CD4-positive, alpha-beta T cell treated with Interferon gamma for 1 hour (primary cell): ENCODE measurements around the gene EARS2.

Experiments
- DNase-seq: peaks from one replicate; pipeline ENCODE4 v3.0.0-alpha.2; 2020

EARS2 gene

DNA sequence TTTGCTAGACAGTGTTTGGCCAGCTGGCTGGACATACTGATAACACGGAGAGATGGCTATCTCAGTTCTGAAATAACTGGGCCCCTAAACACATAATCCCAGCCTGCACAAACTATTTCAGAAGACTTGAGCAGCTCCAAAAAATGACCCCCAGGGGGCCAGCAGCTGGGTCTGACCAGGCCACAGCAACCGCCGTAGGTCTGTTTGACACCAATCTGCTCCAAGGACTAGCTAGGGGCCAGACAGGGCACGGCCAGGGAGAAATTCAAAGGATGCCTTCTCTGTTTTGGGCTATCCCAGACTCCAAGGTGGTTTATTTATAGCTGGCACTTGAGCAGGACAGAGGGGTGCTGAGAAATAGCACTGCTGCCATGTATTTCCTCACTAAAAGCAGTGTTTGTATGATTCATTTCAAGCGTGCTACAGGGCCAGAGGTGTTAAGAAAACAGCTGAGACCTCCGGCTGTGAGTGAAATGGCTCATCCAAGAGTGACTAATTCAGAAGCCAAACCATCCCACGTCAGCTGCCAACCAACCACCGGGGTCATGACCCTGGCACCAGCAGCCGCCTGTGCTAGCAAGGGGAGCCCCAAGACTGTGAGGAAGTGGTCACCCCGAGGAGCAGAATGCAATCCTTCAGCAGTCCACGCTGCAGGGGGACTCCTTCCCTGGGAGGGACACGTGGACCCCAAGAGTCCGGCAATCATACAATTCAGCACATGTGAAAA is 52.5 kb downstream of the EARS2 start:
- DNase-seq = peak; percentile 77

DNA sequence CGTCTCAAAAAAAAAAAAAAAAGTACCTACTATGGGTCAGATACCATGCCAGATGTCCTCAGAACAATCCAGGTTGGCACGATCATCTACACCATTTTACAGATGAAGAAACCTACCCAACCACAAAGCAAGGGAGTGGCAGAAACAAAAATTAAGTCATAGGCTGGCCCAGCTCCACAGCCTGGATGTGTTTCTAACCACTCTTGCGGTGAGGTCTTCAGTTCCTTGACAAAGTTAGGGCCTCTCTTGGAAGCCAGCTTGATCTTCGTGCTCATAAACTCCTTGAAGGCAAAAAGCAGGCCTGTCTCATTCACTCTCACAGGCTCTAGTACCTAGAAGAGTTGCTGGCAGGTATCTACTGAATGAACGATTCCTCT is 53.1 kb downstream of the EARS2 start:
- DNase-seq = no peak

DNA sequence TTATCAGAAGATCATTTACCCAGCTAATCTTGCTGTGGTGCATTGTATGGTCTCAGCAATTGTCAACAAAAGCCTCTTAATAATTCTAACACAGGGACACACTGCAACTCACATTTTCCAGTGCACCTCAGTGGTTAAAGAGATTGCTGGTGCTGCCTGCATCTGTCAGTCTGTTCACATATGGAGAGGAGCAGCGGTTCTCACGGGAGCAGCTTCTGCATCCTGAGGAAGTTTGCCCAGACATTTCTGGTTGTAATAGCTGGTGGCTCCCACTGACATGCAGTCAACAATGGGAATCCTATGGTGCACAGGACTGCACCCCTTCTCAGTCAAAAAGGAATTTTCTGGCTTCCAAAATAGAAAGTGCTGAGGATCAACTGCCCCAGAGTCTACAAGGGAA is 54.7 kb downstream of the EARS2 start:
- no peak for DNase-seq

DNA sequence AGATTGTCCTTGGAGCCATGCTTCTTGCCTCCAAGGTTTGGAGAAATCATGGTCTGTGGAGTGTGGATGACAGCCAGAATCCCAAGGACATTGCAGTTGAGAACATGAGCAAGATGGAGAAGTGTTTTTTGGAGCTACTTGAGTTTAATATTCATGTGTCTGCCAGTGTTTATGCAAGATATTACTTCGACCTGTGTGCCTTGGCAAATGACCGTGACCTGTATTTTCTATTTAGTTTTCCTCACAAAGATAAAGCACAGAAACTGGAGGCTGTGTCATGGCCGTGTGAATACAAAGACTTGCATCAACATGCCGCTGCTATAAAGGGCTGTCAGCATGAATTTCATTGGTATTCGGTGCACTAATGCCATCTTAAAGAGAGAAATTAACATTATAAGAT is 55.9 kb downstream of the EARS2 start:
- DNase-seq = no peak

DNA sequence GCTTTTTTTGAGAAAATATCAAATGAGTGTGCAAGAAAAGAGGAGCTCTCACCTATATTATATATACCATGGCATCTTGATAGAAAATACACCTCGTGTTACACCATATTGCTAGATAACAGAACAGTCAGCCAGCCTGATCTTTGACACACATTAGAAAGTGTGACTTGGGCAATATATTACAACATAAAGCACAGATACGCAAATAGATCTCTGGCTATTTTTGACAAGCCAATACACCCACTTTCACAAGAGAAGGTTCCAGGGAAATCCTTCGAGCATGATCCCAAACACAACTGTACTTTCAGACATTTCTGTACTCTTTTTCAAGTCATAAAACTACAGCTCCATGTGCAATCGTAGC is 56.3 kb downstream of the EARS2 start:
- DNase-seq = no peak

DNA sequence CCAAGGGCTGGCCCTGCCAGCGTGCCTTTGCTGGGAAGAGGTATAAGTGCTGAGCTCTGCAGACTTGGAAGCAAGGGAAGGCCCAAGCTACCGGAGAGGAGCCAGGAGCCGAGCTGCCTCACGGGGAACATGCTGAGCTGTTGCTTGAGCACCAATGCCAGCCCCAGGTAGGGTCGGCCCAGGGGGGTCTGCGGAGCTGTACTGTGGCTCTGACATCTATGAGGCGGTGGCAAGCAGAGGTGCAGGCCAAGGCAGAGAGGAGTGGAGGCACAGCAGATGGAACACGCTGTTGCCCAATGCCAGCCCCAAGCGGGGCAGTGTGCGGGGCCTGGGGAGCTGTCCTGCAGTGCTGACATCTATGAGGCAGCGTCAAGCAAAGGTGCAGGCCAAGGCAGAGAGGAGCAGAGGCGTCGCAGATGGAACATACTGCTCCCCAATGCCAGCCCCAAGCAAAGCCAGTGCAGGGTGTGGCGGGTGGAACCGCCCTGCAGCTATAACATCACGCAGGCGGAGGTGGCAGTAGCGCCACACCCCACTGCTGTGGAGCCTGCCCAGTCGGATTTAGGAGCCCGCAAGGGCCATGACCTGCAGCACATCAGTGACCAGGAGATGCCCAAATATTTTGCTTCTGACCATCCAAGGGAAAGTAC is 56.8 kb downstream of the EARS2 start:
- no peak for DNase-seq

DNA sequence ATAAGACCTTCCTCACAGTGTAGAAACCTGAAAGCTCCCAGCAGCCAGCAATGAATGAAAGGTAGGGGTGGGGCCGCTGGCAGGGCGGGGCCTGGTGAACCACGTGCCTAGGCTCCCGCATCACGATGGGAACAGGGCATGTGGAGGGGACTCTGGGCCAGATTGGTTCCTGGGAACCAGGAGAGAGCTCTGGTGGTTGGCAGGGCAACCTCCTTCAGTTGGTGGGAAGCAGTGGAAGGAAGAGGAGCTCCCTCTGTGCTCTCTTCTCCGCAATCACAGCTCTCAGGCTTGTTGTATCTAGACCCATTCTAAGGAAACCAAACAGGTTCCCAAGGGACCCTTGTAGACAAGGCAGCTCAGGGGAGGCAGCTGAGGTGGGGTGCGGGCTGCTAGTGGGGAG is 57.3 kb downstream of the EARS2 start:
- no peak for DNase-seq

DNA sequence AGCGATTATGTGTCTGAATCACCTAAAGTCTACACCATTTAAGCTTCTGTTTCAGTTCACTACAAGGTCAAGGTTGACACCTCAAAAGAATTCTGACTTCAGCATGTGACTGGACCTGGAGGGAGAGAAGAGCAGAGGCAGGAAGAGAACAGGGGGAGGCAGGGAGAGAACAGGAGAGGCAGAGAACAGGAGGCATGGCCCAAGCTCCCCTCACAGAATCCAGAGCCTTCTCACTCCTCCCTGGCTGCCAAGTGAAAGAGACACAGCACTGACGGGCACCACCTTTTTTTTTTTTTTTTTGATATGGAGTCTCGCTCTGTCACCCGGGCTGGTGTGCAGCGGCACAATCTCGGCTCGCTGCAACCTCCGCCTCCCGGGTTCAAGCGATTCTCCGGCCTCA is 58.3 kb downstream of the EARS2 start:
- DNase-seq = no peak

DNA sequence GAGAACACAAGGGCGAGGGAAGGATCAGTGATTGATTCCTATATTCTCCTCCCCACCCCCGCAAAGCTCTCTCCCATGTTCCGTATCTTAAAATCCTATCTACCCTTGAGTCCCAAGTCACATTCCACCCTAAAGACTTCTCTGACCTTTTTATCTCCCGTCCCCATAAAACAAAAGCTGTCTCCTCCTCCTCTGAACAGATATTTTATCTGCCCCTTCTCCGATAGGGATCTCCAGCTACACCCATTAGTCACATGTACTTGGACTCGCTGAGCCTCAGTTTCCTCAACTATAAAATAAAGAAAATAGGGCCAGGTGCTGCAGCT is 59.6 kb downstream of the EARS2 start:
- no peak for DNase-seq

DNA sequence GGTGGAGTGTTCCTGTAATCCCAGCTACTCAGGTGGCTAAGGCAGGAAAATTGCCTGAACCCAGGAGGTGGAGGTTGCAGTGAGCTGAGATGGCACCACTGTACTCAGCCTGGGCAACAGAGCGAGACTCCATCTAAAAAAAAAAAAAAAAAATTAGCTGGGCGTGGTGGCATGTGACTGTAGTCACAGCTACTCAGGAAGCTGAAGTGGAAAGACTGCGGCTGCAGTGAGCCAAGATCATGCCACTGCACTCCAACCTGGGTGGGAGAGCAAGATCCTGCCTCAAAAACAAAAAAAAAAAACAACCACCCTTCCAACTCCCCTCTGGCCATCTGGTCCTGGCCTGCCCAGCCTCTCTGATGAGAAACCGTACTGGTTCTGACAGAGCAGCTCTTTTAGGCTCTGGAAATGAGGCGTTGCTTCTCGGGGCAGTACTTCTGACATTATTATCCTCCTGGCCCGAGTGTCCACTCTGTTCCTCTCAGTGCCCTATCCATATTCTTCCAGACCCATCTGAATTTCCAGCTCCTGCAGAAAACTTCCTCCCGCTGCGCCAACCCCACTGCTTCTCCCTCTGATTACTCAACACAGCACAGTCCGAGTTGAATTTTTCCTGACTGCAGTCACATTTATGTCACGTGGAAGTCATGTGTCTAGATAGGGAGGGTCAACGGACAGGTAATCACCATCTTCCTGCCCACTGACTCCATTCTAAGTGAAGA is 60.2 kb downstream of the EARS2 start:
- no peak for DNase-seq

DNA sequence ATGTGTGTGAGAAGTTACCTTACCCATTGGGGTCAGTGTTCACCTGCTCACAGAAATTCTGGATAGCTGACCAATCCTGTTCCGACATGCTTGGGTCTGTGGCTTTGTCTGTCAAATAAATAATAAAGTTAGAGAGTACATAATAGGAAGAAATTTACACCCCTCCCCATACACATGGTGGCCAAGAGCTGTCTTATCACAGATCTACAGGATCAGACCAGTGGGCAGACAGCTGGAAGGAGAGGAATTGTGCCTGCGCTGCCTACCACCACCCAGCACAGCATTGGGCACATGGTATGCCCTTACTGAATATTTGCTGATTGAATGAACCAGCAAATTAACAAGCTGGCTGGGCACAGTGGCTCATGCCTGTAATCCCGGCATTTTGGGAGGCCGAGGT is 61.5 kb downstream of the EARS2 start:
- no peak for DNase-seq

DNA sequence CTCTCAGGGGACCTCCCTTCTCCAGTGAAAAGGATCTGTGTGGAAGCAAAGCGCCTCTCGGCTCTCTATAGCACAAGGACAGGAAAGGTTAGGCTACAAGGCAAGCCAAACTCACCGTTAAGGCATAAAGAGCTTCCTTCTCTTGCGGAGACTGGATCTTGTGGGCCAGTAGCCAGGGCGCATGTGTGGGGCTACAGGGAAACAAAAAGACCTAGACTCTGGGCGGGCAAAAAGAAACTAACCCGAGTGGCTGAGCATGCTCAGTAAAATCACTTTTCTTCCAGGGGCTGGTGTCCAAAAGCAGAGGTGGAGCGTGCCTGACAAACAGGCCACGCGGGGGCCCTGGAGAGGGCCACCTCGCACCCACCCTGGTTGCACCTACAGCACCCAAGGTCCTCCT is 63.0 kb downstream of the EARS2 start:
- no peak for DNase-seq

DNA sequence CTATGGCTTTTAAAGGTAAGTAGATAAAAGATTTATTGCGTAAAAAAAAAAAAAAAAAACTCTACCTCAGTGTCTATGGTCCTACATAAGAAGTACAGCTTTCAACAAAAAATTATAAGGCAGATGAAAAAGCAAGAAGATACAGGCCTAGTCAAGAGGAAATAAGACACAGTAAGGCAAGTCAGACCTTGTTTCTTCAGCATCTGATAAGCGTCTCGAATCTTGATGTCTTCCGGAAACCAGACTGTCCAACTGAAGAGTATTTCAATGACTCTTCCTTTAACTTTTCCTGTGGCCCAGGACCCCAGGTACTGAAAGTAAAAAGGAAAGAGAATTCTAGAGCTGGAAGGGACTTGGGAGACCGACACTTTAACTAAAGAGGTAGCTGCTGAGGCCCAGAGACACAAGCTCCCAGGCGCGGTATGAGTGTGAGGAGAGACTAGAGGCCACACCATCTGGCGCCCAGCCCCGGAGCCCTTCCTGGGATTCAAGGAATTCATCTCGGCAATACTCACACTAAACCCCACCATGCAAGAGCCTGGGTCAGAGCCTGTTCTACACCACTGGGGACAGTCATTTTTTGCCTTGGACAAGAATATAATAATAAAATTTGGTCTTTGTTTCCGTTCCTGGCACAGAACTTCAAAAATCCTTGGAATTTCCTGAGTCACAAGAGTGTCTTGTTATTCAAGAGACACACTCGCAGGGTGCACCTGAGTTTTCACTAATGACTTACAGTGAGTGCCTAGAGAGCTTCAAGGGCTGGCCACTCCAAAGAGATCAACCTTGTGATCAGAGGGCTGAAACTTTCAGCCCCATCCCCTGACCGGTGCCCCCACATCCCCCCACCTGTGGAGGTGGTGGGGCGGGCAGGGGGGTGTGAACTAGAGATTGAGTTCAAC is 65.4 kb downstream of the EARS2 start:
- DNase-seq = no peak

DNA sequence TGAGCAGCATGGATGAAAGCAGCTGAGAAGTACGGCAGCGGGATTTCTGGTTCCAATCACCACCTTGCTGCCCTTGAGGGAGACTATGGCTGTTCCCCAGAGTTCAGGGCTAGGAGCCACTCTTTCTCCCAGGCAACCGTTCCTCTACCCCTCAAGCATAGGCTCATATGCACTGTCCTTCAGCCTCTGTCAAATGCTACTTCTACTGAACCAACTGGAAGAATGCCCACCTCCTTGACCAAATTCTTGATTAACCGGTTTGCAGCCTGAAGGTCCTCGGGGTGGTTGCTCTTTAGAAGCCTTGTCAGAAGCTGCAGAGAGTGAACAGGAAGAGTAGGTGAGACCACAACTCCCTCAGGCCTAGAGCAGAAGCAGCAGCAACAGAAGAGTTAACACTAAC is 70.7 kb downstream of the EARS2 start:
- DNase-seq = no peak

DNA sequence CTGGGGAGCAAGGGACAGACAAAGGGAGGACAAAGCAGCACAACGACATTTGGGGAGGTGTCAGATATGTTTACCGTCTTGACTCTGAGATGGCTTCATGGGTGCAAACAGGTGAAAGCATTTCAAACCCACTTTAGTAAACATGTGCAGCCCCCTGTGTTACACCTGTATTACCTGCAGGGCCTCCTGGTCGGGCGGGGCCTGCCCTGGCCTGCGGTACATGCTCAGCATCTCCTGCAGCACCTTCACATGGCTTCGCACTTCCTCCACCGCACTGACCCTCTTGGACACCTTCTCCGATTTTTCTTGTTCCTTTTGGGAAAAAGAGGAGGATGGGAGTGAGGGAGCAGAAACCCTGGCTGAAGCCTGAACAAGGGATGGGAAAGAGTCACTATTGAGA is 71.3 kb downstream of the EARS2 start:
- DNase-seq = no peak

DNA sequence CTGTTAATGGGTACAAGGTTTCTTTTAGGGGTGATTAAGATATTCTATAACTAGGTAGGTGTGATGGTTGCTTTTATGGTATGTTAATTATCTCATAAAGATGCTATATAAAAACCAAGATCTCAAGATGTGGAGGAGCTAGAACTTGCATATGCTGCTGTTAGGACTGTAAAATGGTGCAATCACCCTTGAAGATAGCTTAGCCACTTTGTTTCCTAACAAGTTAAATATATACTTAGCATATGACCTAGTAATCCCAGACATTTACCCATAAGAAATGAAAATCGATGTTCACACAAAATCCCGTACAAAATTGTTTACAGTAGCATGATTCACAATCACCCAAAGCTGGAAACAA is 71.9 kb downstream of the EARS2 start:
- no peak for DNase-seq

DNA sequence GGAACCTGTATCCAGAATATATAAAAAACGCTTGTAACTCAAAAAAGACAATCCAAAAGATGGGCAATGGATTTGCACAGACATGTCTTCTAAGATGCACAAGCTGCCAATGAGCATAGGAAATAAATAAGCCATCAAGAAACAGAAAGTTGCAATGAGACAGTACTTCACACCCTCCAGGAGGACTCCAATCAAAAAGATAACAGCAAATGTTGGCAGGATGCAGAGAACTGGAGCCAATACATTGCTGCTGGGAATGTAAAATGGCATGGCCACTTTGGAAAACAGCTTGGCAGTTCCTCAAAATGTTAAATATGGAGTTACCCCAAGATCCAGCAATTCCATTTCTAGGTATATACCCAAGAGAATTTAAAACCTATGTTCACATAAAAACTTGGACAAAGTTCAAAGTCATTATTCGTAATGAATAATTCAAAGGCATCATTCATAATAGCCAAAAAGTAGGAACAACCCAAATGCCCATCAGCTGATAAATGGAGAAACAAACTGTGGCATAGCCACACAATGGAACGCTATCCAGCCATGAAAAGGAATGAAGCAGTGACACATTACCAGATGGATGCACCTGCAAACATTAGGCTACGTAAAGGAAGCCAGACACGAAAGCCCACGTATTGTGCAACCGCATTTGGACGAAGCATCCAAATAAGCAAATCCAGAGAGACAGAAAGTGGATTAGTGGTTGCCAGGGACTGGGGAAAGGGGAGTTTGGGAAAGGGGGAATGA is 72.5 kb downstream of the EARS2 start:
- DNase-seq = no peak

DNA sequence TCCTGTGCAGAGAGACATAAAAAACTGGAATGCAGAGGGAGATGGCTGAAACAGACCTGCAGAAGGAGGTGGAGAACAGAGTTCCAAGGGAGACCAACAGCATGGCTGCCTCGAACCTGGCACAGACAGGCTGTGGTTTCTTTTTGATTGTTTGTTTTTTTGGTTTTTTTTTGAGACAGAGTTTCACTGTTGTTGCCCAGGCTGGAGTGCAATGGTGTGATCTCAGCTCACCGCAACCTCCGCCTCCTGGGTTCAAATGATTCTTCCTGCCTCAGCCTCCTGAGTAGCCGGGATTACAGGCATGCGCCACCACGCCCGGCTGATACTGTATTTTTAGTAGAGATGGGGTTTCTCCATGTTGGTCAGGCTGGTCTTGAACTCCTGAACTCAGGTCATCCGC is 73.7 kb downstream of the EARS2 start:
- peak; percentile 4 for DNase-seq

DNA sequence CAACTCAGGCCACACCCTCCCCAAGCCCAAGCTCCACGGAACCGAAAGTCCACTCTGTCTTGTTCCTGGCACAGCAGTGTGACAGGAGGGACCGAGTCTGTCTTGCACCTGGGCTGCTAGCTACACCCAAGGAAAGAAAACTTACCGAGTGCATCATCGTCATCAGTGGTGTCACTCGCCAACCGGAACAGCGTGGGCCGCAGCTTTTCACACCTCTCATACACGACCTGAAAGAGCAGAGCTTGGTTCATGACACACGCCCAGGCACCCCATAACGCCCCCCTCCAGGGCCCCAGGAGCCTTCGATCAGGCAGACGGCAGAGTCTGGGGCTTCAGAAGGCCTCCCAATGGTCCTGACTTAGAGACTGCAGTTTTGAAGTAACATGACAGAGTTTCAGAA is 74.4 kb downstream of the EARS2 start:
- DNase-seq = peak; percentile 69

DNA sequence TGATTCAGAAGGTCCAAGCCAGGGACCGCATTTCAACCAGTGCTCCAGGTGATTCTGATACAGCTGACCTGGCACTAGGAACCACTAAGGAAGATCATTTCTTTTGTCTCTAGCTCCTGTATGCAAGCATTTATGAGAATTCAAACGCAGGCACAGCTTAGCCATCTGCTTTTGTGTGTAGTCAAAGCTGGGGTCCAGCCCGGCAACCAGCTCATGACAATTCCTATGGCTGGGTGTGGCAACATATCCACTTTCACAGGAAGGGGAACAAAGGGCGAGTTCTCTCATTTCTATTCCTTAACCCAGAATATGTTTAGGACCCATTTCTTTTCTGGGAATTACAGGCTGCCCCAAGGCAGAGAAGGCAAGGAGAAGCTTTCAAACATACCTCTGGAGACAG is 76.9 kb downstream of the EARS2 start:
- no peak for DNase-seq

DNA sequence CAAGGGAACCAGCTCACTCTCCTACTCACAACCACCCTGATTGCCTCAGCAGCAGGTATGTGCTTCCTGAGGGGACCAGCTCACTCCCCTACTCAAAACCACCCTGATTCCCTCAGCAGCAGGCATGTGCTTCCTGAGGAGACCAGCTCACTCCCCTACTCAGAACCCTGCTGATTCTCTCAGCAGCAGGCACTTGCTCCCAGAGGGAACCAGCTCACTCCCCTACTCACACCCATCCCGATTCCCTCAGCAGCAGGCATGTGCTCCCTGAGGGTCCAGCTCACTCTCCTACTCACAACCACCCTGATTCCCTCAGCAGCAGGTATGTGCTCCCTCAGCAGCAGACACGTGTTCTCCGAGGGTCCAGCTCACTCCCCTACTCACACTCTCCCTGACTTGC is 78.0 kb downstream of the EARS2 start:
- no peak for DNase-seq

DNA sequence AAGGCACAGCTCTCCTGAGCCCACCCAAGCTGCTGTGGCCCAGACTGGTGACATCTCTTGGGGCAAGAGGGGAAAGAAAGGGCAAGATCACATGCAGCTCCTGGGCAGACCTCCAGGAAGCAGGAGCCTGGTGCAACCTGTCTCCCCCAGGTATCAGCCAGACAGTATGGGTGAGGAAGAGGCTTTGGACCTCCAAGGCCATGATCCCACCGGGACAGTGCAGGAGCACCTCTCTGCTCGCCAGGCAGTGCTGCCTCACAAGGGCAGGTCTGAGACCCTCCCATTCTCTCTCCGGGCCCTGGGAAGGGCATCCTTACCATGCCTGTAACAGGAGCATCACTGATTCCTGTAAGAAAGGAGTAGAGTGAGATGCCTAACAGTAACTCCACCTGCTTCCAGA is 78.6 kb downstream of the EARS2 start:
- DNase-seq = no peak

DNA sequence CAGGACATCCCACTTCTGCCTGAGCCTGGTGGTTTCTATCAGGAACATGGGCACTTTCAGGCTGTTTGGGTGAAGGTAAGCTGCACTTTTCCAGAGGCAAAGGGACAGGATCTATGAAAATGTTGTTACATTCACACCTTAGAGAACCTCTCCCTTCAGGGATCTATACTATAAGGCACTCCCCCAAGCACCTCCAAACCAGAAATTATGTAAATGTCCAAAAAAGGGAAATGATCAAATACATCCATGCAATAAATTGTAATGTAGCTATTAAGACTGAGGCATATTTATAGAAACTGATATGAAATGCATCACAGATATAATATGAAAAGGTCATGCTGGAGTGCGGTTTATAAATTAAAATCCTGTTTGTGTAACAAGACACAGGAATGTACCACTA is 80.9 kb downstream of the EARS2 start:
- no peak for DNase-seq
